DOHH2 (cell line): Measurements from ENCODE around the gene PRADC1.

Experiments used
- H3F3A ChIP-seq: fragments of 200-600 bp; sonication (generic), shearing (Covaris generic); 2 replicates; pipeline ENCODE4 v1.6.0; 2016; ENCODE audit warnings: antibody characterized with exemption, mild to moderate bottlenecking; ENCODE audit not compliant: control insufficient read depth, insufficient read depth
- H3K27ac ChIP-seq: fragments of 200-600 bp; sonication (generic); 2 replicates; pipeline ENCODE4 v1.5.1; 2014; ENCODE audit warnings: low read depth, mild to moderate bottlenecking, low read length, moderate library complexity
- H3K27me3 ChIP-seq: fragments of 200-600 bp; sonication (generic); 2 replicates; pipeline ENCODE4 v1.6.1; 2014; ENCODE audit warnings: mild to moderate bottlenecking, low read length, mixed read lengths; ENCODE audit not compliant: control insufficient read depth
- H3K36me3 ChIP-seq: fragments of 200-600 bp; sonication (generic); 2 replicates; pipeline ENCODE4 v1.6.1; 2014; ENCODE audit warnings: mild to moderate bottlenecking, low read length, moderate library complexity, mixed read lengths; ENCODE audit not compliant: control insufficient read depth
- H3K4me1 ChIP-seq: fragments of 200-600 bp; sonication (generic); 2 replicates; pipeline ENCODE4 v1.6.1; 2014; ENCODE audit warnings: mild to moderate bottlenecking, low read length, mixed read lengths; ENCODE audit not compliant: control insufficient read depth
- H3K4me2 ChIP-seq: fragments of 200-600 bp; sonication (generic); 2 replicates; pipeline ENCODE4 v1.6.0; 2014; ENCODE audit warnings: mild to moderate bottlenecking, low read length, moderate library complexity
- H3K4me3 ChIP-seq: fragments of 200-600 bp; sonication (generic); 2 replicates; pipeline ENCODE4 v1.5.1; 2014; ENCODE audit warnings: mild to moderate bottlenecking, low read length, mixed read lengths
- H3K79me2 ChIP-seq: fragments of 200-600 bp; sonication (generic); 2 replicates; pipeline ENCODE4 v1.6.1; 2014; ENCODE audit warnings: mild to moderate bottlenecking, low read length, mixed read lengths; ENCODE audit not compliant: control insufficient read depth
- H3K9me2 ChIP-seq: fragments of 200-600 bp; sonication (generic); replicated peaks from 2 replicates; pipeline ENCODE4 v1.6.1; 2014; ENCODE audit warnings: mild to moderate bottlenecking, low read length, mixed read lengths; ENCODE audit not compliant: control insufficient read depth
- H3K9me3 ChIP-seq: fragments of 200-600 bp; sonication (generic); 2 replicates; pipeline ENCODE4 v1.6.1; 2014; ENCODE audit warnings: antibody characterized with exemption, low read length, mixed read lengths; ENCODE audit not compliant: control insufficient read depth, insufficient read depth
- H4K20me1 ChIP-seq: fragments of 200-600 bp; sonication (generic); 2 replicates; pipeline ENCODE4 v1.6.0; 2014; ENCODE audit warnings: low read depth, mild to moderate bottlenecking, antibody characterized with exemption, low read length, moderate library complexity; ENCODE audit not compliant: control insufficient read depth, insufficient read depth
- CTCF ChIP-seq: fragments of 200-600 bp; sonication (generic); IDR thresholded peaks from one replicate; pipeline ENCODE4 v1.5.1; 2014; ENCODE audit warnings: antibody characterized with exemption, mild to moderate bottlenecking, low read depth, low read length; ENCODE audit not compliant: poor library complexity, severe bottlenecking
- EZH2phosphoT487 ChIP-seq: fragments of 200-600 bp; sonication (generic); IDR thresholded peaks from 2 replicates; pipeline ENCODE4 v1.6.1; 2017; ENCODE audit warnings: borderline replicate concordance, mild to moderate bottlenecking, antibody characterized with exemption, low read length, moderate library complexity, mixed read lengths

PRADC1 gene

DNA sequence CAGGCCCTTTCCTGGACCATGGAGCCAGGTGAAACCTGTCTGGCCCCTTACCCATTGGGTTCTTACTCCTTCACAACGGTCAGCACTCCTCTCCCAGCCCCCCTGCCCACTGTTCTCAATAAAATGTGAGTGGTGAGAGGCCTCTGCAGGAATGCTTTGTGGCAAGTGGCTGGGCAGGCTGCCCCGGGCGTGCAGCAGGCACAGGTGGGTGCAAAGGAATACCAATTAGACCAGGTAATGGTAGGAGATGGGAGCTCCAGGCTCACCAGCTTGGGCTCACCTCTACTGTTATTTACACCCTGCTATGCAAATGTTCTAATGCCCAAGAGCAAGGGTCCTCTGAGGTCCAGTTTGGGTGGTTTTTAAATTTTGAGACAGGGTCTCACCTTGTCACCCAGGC lies 6.0 kb downstream of the PRADC1 start:
- H3K9me3 ChIP-seq: no peaks in the 10 kb centered on the region
- TF ChIP-seq CTCF (no peak), EZH2phosphoT487 (no peak)
- H3K27me3 ChIP-seq: no peaks in the 10 kb centered on the region
- no peaks in the 10 kb centered on the region for H3K9me2 ChIP-seq
- no peaks in the 10 kb centered on the region for H4K20me1 ChIP-seq
- no peak overlapping the region for H3K27ac ChIP-seq
- H3K4me2 ChIP-seq: no peak overlapping the region
- H3K36me3 ChIP-seq: peaks cover 42% of the 10 kb centered on the region
- no peaks in the 10 kb centered on the region for H3K79me2 ChIP-seq
- no peak overlapping the region for H3K4me3 ChIP-seq
- H3K4me1 ChIP-seq: no peaks in the 10 kb centered on the region
- H3F3A ChIP-seq: no peaks in the 10 kb centered on the region

DNA sequence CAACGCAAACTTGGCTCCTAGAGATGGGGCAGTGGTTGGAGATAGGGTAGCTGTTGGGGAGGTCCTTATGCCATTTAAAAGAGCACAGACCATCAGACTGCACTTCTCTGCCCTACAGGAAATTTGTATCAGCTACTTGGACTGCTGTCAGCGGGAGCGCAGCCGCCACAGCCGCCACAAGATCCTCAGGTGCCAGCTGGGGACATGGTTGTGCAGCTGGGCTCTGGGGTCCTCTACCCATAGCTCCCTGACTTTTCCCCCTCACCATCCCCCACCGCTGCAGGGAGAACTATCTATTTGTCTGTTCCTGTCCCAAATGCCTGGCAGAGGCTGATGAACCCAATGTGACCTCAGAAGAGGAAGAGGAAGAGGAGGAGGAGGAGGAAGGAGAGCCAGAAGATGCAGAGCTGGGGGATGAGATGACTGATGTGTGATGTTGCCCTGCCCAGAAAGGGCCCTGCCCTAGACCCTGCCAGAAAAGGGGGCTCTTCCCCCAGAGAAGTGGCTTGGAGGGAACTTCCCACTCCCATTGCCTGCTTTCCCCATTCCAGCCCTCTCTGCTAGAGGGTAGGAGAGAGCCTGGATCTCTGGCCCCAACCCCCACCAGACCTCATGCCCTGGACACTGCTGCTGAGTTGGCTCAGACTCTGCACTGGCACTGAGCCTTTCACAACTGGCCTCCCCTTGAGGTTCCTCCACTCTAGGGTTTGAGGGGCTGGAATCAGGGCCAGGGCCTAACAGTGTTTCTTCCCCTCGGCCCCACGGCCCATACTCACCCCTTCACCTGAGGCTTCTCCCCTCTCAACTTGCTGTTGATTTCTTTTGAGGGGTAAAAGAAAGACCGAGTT lies 7.3 kb downstream of the PRADC1 start:
- no peaks in the 10 kb centered on the region for H3K4me1 ChIP-seq
- TF ChIP-seq CTCF (no peak), EZH2phosphoT487 (no peak)
- no peaks in the 10 kb centered on the region for H3K27me3 ChIP-seq
- no peak overlapping the region for H3K4me2 ChIP-seq
- H3K9me3 ChIP-seq: no peaks in the 10 kb centered on the region
- H3K79me2 ChIP-seq: no peaks in the 10 kb centered on the region
- no peaks in the 10 kb centered on the region for H4K20me1 ChIP-seq
- H3F3A ChIP-seq: no peaks in the 10 kb centered on the region
- H3K36me3 ChIP-seq: peaks cover 54% of the 10 kb centered on the region
- no peaks in the 10 kb centered on the region for H3K9me2 ChIP-seq
- H3K4me3 ChIP-seq: no peak overlapping the region
- H3K27ac ChIP-seq: no peak overlapping the region

DNA sequence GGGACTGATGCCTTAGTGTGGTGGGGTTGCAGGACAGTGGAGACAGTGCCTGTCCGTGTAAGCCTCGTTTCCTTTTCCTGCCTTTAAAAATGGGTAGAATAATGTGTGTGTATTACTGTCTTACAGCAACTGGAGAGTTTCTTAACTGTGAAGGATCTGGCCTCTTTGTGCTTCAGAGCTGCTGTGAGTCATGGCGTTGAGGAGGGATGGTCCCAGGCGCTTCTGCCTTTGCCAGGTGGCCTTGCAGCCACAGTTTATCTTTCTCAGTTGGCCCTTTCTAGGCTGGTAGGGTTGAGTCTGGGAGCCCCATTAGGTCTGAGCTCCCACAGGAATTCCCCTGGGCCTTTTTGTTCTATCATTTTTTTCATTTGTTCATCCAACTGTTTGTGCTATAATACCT lies 9.2 kb downstream of the PRADC1 start:
- no peaks in the 10 kb centered on the region for H3K4me1 ChIP-seq
- no peaks in the 10 kb centered on the region for H3F3A ChIP-seq
- H3K4me2 ChIP-seq: no peak overlapping the region
- no peaks in the 10 kb centered on the region for H3K27me3 ChIP-seq
- H3K4me3 ChIP-seq: no peak overlapping the region
- H4K20me1 ChIP-seq: no peaks in the 10 kb centered on the region
- no peak for TF ChIP-seq EZH2phosphoT487
- no peak for TF ChIP-seq CTCF
- H3K9me2 ChIP-seq: no peaks in the 10 kb centered on the region
- H3K79me2 ChIP-seq: peaks cover 2% of the 10 kb centered on the region
- no peaks in the 10 kb centered on the region for H3K9me3 ChIP-seq
- no peak overlapping the region for H3K27ac ChIP-seq
- peaks cover 61% of the 10 kb centered on the region for H3K36me3 ChIP-seq
